K562 (cell line): ENCODE data around the gene HELZ. TPM values are rescaled to one million over a fixed set of nuclear protein-coding genes. Genes with fewer than 3 reads are reported as not detected.

Source experiments
- ARID1B ChIP-seq: fragments of 450-650 bp; IDR thresholded peaks from 2 replicates; pipeline ENCODE4 v1.6.1; 2016; ENCODE audit warnings: antibody characterized with exemption, mild to moderate bottlenecking, inconsistent platforms
- BRF1 ChIP-seq: IDR thresholded peaks from 3 replicates; pipeline ENCODE4 v1.6.1; 2011; ENCODE audit warnings: borderline replicate concordance, mild to moderate bottlenecking; ENCODE audit not compliant: insufficient read length; ENCODE audit errors: extremely low read depth
- CEBPG ChIP-seq, 3 experiments: fragments of 200-800 bp in 1 of 3; sonication (Bioruptor generic) in 1 of 3; sonication (generic) in 1 of 3; formaldehyde crosslinking in 1 of 3; IDR thresholded peaks in 2 of 3; conservative IDR thresholded peaks in 1 of 3; 2 replicates each; pipeline versions ENCODE4 v1.6.1 to v1.8.0; 2016 to 2022; ENCODE audit warnings: missing compliant biosample characterization in 2 of 3, missing genetic modification characterization in 2 of 3, mild to moderate bottlenecking in 1 of 3, missing genetic modification reagents in 1 of 3
- L3MBTL2 ChIP-seq: fragments of 450-650 bp; IDR thresholded peaks from 2 replicates; pipeline ENCODE4 v1.6.1; 2016; ENCODE audit warnings: mild to moderate bottlenecking, moderate library complexity
- NELFE ChIP-seq: IDR thresholded peaks from 2 replicates; pipeline ENCODE4 v1.6.1; 2011; ENCODE audit warnings: mild to moderate bottlenecking; ENCODE audit not compliant: insufficient read depth, insufficient read length
- NFATC3 ChIP-seq: fragments of 450-650 bp; IDR thresholded peaks from 2 replicates; pipeline ENCODE4 v1.6.1; 2017; ENCODE audit warnings: mild to moderate bottlenecking
- NFYB ChIP-seq: IDR thresholded peaks from 2 replicates; pipeline ENCODE4 v1.6.1; 2011; ENCODE audit warnings: mild to moderate bottlenecking, moderate library complexity; ENCODE audit not compliant: insufficient read length; ENCODE audit errors: extremely low read depth
- NONO ChIP-seq, 2 experiments: fragments of 200-400 bp in 1 of 2; fragments of 450-650 bp in 1 of 2; formaldehyde crosslinking in 1 of 2; IDR thresholded peaks; 2 replicates each; pipeline ENCODE4 v1.6.1; 2017; ENCODE audit warnings: low read depth in 2 of 2, mild to moderate bottlenecking in 2 of 2, moderate library complexity in 2 of 2, low read length in 1 of 2
- ZBTB12 ChIP-seq: fragments of 250-450 bp; sonication (Bioruptor Pico); IDR thresholded peaks from 2 replicates; pipeline ENCODE4 v1.4.0; 2020
- polyA plus RNA-seq, 8 experiments: library from polyadenylated mRNA; depleted of rRNA in 4 of 8; stranded (reverse) in 5 of 8; unstranded in 3 of 8; fragments of >200 nt; fragmentation: Nextera tagmentation in 2 of 8; fragmentation: Illumina TruSeq in 1 of 8; extraction: Ambion mirVana in 2 of 8; extraction: Trizol in 1 of 8; gene quantifications; 2 replicates each; pipeline versions ENCODE4 v1.2.1 to v1.2.3, GENCODE V29; 2011 to 2014; ENCODE audit warnings: inconsistent platforms in 1 of 8, missing spikeins in 1 of 8
- total RNA-seq, 7 experiments: library from RNA; depleted of rRNA in 6 of 7; stranded (reverse); fragments of >200 nt in 6 of 7; fragmentation: Illumina TruSeq in 2 of 7; extraction: Trizol in 2 of 7; gene quantifications; 2 replicates each; pipeline versions ENCODE4 v1.2.1 to v1.2.3, GENCODE V29; 2011 to 2021; ENCODE audit warnings: low replicate concordance in 1 of 7

HELZ gene
- total and polyA plus RNA-seq, 9 of the 15 experiments (the other 6 are each of a cell fraction or from before 2014, with no cell fraction given), result 5.2 to 39.8 (median 17.3) TPM

- TF ChIP-seq ZBTB12 (CRISPR knock-in tag) (no peak), CEBPG (CRISPR knock-in tag; IDR thresholded peaks at IDR 0.05) (no peak), CEBPG (tag; conservative IDR thresholded peaks at IDR 0.05 in 1 of 2, IDR thresholded peaks at IDR 0.05 in 1 of 2) (no peak), NFATC3 (no peak), BRF1 (no peak), L3MBTL2 (no peak), ARID1B (no peak), NONO (IDR thresholded peaks at IDR 0.05; ENCODE audit: low read depth in 2 of 2, low read length in 1 of 2) (no peak), NELFE (no peak), NFYB (no peak)
Measured at GRCh38 chr17:67160791-67161190, 84.2 kb downstream of the HELZ start (continued).
